ENCODE data around the gene RAB3GAP2. TPM values are rescaled to one million over a fixed set of nuclear protein-coding genes. Genes with fewer than 3 reads are reported as not detected.
"Not testable (repeated sequence)": the region's sequence is repeated elsewhere in the genome, so short reads cannot be mapped to it uniquely, and the experiment has no call there.

RAB3GAP2 gene
- total RNA-seq, 4 donors from 2014 or later: 37.0 to 53.1 (median 42.9) TPM

DNA sequence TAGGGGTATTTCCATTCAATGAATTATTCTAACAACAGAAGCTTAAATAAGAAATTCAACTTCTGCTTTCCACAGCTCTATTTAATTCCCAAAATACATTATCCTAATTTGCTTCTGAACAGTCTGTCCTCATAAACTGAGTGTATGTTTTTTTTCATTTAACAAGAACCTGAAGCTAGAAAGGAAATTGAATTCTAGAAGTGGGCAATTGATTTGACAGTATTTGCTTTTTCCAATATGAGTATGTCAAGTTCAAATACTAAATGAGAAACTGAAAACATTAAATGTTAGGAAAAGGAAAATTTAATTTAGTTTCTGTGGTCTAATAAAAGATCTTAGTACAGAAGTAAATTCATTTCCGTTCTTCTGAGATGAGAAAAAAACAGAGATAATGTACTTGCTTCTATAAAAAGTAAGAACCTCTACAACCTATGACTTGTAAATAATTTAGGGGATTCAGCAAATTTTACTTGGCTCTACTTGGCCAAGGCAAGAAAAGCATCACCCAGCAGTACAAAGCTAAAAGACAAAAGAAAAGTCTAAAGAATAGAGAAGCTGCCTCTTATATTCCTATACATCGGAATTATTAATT lies 31.1 kb downstream of the RAB3GAP2 start:
- WGBS, 2 donors: 91 to 93% methylated on average over 2 of the region's 2 CpGs
- H3K4me3 ChIP-seq (replicated peaks in 1 of 3): no peak overlapping the region
- intact Hi-C loops (cut with DNase I): no loop called here
- TF ChIP-seq, protein P1, sequence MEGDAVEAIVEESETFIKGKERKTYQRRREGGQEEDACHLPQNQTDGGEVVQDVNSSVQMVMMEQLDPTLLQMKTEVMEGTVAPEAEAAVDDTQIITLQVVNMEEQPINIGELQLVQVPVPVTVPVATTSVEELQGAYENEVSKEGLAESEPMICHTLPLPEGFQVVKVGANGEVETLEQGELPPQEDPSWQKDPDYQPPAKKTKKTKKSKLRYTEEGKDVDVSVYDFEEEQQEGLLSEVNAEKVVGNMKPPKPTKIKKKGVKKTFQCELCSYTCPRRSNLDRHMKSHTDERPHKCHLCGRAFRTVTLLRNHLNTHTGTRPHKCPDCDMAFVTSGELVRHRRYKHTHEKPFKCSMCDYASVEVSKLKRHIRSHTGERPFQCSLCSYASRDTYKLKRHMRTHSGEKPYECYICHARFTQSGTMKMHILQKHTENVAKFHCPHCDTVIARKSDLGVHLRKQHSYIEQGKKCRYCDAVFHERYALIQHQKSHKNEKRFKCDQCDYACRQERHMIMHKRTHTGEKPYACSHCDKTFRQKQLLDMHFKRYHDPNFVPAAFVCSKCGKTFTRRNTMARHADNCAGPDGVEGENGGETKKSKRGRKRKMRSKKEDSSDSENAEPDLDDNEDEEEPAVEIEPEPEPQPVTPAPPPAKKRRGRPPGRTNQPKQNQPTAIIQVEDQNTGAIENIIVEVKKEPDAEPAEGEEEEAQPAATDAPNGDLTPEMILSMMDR (IDR thresholded peaks at IDR 0.05): no peak
- no peak for TF ChIP-seq POLR2A (IDR thresholded peaks at IDR 0.05)
- no peaks in the 10 kb centered on the region for H3K36me3 ChIP-seq
- no peak for DNase-seq
- H3K9me3 ChIP-seq: no peaks in the 10 kb centered on the region
- H3K27ac ChIP-seq: no peak overlapping the region
- no peaks in the 10 kb centered on the region for H3K4me1 ChIP-seq
- no peaks in the 10 kb centered on the region for H3K27me3 ChIP-seq

DNA sequence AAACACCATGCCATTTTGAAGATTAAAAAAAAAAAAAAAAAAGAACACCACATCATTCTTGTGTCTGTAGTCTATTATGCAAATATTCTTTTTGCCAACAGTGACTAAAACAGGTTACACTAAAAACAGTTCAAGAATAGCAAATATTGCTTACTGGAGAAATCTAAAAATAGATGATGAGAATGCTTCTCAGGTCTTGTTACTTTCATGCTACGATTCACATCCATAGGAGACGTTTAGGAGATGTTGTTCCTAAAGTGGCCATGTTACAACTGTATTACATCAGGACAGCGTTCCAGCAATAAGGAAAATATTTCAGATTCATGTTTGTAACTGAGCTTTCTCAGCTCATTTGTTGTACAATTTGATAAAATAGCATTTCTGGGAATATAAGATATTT lies 32.3 kb downstream of the RAB3GAP2 start:
- no peak overlapping the region for H3K4me3 ChIP-seq (replicated peaks in 1 of 3)
- H3K27me3 ChIP-seq: no peaks in the 10 kb centered on the region
- H3K9me3 ChIP-seq: no peaks in the 10 kb centered on the region
- no peaks in the 10 kb centered on the region for H3K36me3 ChIP-seq
- no peak for DNase-seq
- TF ChIP-seq POLR2A (IDR thresholded peaks at IDR 0.05): no peak
- TF ChIP-seq, protein P1 (IDR thresholded peaks at IDR 0.05): no peak
- peaks cover 4 to 7% of the 10 kb centered on the region in 2 donors for H3K4me1 ChIP-seq
- WGBS, 2 donors: 87 to 96% methylated on average over 3 of the region's 3 CpGs
- intact Hi-C loops (cut with DNase I): no loop called here
- no peak overlapping the region for H3K27ac ChIP-seq

DNA sequence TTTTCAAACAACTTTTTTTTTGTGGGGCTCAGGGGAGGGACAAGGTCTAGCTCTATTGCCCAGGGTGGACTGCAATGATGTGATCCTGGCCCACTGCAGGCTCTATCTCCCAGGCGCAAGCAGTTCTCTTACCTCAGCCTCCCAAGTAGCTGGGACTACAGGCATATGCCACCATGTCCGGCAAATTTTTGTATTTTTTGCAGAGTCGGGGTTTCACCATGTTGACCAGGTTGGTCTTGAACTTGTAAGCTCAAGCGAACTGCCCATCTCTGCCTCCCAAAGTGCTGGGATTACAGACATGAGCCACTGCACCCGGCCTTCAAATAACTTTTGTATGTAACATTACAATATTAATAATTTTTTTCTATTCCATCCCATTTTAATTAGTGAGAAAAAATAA lies 33.0 kb downstream of the RAB3GAP2 start:
- H3K27ac ChIP-seq: no peak overlapping the region
- DNase-seq: no peak
- TF ChIP-seq, protein P1 (IDR thresholded peaks at IDR 0.05): no peak
- no peak for TF ChIP-seq POLR2A (IDR thresholded peaks at IDR 0.05)
- no peak overlapping the region for H3K4me3 ChIP-seq (replicated peaks in 1 of 3)
- H3K9me3 ChIP-seq: no peaks in the 10 kb centered on the region
- intact Hi-C loops (cut with DNase I): no loop called here
- WGBS, 2 donors: 95 to 98% methylated on average over 5 of the region's 5 CpGs
- H3K36me3 ChIP-seq: no peaks in the 10 kb centered on the region
- peaks cover 4 to 7% of the 10 kb centered on the region in 2 donors for H3K4me1 ChIP-seq
- no peaks in the 10 kb centered on the region for H3K27me3 ChIP-seq

DNA sequence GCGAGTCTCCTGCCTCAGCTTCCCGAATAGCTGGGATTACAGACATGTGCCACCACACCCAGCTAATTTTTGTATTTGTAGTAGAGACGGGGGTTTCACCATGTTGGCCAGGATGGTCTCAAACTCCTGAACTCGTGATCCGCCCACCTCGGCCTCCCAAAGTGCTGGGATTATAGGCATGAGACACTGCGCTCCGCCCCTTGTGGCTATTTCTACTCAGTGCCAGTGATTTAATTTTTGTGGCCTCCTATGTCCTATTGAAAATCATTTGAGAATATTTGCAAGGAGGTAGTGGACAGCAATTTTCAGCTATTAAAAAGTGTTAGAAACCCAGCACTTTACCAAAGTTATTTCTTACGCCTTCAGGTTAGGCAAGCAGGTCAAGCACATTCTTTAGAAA lies 36.0 kb downstream of the RAB3GAP2 start:
- H3K36me3 ChIP-seq; intact Hi-C loops (cut with DNase I); H3K4me3 ChIP-seq (replicated peaks in 1 of 3); DNase-seq; H3K9me3 ChIP-seq; H3K27ac ChIP-seq; H3K27me3 ChIP-seq; H3K4me1 ChIP-seq: not testable (repeated sequence)
- WGBS, 2 donors: 97 to 99% methylated on average over 9 of the region's 9 CpGs

DNA sequence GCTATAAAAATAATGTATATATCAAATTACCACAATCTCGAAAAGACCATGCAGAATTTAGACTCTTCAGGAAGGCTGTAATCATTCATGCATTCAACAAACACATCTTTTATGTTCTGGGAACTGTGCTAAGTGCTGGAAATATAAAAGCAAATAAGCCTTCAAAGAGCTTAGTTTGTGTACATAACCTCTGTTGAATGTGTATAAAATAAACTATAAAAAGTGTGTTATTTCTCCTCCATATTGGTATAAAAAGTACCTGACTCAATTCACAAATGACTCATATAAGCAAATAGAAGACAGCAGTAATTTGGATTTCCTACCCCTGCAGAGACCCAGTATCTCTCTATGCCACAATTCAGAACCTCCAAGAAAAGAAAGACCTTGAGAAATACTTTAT lies 36.8 kb downstream of the RAB3GAP2 start:
- DNase-seq: no peak
- Histone ChIP-seq H3K9me3 (no peaks in the 10 kb centered on the region), H3K36me3 (no peaks in the 10 kb centered on the region), H3K27ac (no peak overlapping the region), H3K4me3 (replicated peaks in 1 of 3) (no peak overlapping the region), H3K4me1 (peaks cover 4 to 7% of the 10 kb centered on the region in 2 donors), H3K27me3 (no peaks in the 10 kb centered on the region)
- intact Hi-C loops (cut with DNase I): no loop called here
- WGBS, 2 donors: 35 to 46% methylated on average over 1 of the region's 1 CpG
- TF ChIP-seq, protein P1 (IDR thresholded peaks at IDR 0.05): no peak
- TF ChIP-seq POLR2A (IDR thresholded peaks at IDR 0.05): no peak

Data from thyroid gland (tissue), 4 donors.